ENCODE results near the gene AUTS2. TPM values are rescaled to one million over a fixed set of nuclear protein-coding genes. Genes with fewer than 3 reads are reported as not detected.

Gene AUTS2
- total and polyA plus RNA-seq, 9 of the 15 experiments (the other 6 are each of a cell fraction or from before 2014, with no cell fraction given), result 0.58 TPM; not detected in 8

DNA sequence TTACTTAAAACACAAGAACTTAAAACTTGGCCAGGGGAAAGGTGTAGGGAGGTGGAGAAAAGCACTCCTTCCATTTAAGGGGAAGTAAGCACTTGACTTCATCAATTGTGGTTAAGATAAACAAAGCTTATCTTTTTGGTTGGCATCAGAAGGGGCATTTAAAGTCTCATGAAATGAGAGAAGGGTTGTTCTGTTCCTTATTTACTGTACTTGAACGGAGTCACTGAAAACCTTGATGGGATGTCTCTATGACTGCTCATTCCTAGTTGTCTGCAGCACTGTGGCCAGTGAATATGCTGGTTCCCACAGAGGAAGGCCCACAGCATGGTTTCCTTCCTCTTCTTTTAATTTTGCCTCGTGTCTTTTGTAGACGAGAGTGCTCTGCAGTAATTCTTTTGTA is 229.3 kb downstream of the AUTS2 start:
- Histone ChIP-seq H3K4me1 (replicated peaks in 1 of 2; ENCODE audit: control insufficient read depth in 2 of 2, insufficient read depth in 2 of 2, low read length in 2 of 2) (no peaks in the 10 kb centered on the region), H3K9me1 (ENCODE audit: control insufficient read depth, insufficient read depth, low read length) (no peaks in the 10 kb centered on the region), H3K4me3 (no peak overlapping the region), H3K36me3 (ENCODE audit: control insufficient read depth, insufficient read depth, low read length) (no peaks in the 10 kb centered on the region), H3K27me3 (ENCODE audit: control insufficient read depth in 2 of 2, insufficient read depth in 2 of 2, low read length in 2 of 2) (peaks cover 0 to 3% of the 10 kb centered on the region in 2 experiments; a peak in 1 of 5 replicates), H4K20me1 (replicated peaks; ENCODE audit: control insufficient read depth, insufficient read depth, low read length) (no peaks in the 10 kb centered on the region; the same call in none of the 2 replicates), H3K4me2 (ENCODE audit: insufficient read depth, low read length) (no peak overlapping the region), H3K9me3 (replicated peaks; ENCODE audit: control insufficient read depth, insufficient read depth, low read depth, low read length) (no peaks in the 10 kb centered on the region), H3K79me2 (ENCODE audit: control insufficient read depth, insufficient read depth, low read length) (no peaks in the 10 kb centered on the region), H2AFZ (ENCODE audit: low read depth, low read length) (no peak overlapping the region), H3K27ac (ENCODE audit: extremely low read depth, low read depth, low read length) (no peak overlapping the region), H3K9ac (ENCODE audit: insufficient read depth in 1 of 2, low read depth in 2 of 2, low read length in 2 of 2) (no peak overlapping the region)
- no peak for TF ChIP-seq WHSC1 (IDR thresholded peaks at IDR 0.05; ENCODE audit: low read length)
- ATAC-seq (no peak), DNase-seq (ENCODE audit: extremely low read depth in 1 of 4, low spot score in 3 of 4) (no peak), FAIRE-seq (no peak)
- no TSS peak for BruUV-seq (replicated peaks)
- intact Hi-C loops (cut with micrococcal nuclease) (no loop called here), in situ Hi-C loops (cut with MboI) (no loop called here)
- ChIA-PET CTCF (ENCODE audit: low intra/inter-chr PET ratio) (no interaction called here), POLR2A (no interaction called here)
- 0% methylated on average over 3 of the region's 3 CpGs for WGBS (ENCODE audit: insufficient coverage, low coverage, missing lambda C conversion rate)

DNA sequence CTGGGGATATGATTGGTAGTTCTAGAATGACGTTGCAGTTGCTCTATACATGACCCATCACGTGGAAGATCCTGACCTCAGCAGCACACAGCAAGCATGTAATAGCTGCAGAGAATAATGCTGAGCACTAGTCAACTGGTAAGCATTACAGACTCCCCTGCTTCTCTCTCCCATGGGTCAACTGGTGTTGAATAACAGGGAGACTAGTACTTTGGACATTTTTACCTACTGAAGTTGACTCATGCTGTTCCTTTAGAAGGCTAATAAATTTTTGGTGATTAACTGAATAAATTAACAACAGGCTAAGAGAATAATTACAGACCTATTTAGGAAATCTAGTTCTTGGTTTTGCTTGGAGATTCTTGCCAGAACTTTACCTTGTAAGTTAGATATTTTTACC is 234.1 kb downstream of the AUTS2 start:
- no peaks in the 10 kb centered on the region for H3K9me1 ChIP-seq (ENCODE audit: control insufficient read depth, insufficient read depth, low read length)
- BruUV-seq (replicated peaks), result no TSS peak
- H2AFZ ChIP-seq (ENCODE audit: low read depth, low read length), result no peak overlapping the region
- H3K4me1 ChIP-seq (replicated peaks in 1 of 2; ENCODE audit: control insufficient read depth in 2 of 2, insufficient read depth in 2 of 2, low read length in 2 of 2), result no peaks in the 10 kb centered on the region
- H3K9me3 ChIP-seq (replicated peaks; ENCODE audit: control insufficient read depth, insufficient read depth, low read depth, low read length), result no peaks in the 10 kb centered on the region
- H3K27me3 ChIP-seq (ENCODE audit: control insufficient read depth in 2 of 2, insufficient read depth in 2 of 2, low read length in 2 of 2), result no peaks in the 10 kb centered on the region
- no peak overlapping the region for H3K4me3 ChIP-seq
- WGBS (ENCODE audit: insufficient coverage, low coverage, missing lambda C conversion rate), result 0% methylated on average over 2 of the region's 2 CpGs
- no peaks in the 10 kb centered on the region for H3K36me3 ChIP-seq (ENCODE audit: control insufficient read depth, insufficient read depth, low read length)
- intact Hi-C loops (cut with micrococcal nuclease), result no loop called here
- H3K27ac ChIP-seq (ENCODE audit: extremely low read depth, low read depth, low read length), result no peak overlapping the region
- no peaks in the 10 kb centered on the region; the same call in 1 of the 2 replicates for H4K20me1 ChIP-seq (replicated peaks; ENCODE audit: control insufficient read depth, insufficient read depth, low read length)
- in situ Hi-C loops (cut with MboI), result no loop called here
- H3K4me2 ChIP-seq (ENCODE audit: insufficient read depth, low read length), result no peak overlapping the region
- ATAC-seq (no peak), DNase-seq (ENCODE audit: extremely low read depth in 1 of 4, low spot score in 3 of 4) (no peak), FAIRE-seq (no peak)
- no peaks in the 10 kb centered on the region for H3K79me2 ChIP-seq (ENCODE audit: control insufficient read depth, insufficient read depth, low read length)
- ChIA-PET POLR2A (no interaction called here), CTCF (ENCODE audit: low intra/inter-chr PET ratio) (no interaction called here)
- TF ChIP-seq BRF1 (IDR thresholded peaks at IDR 0.05; ENCODE audit: borderline replicate concordance, extremely low read depth, insufficient read length) (no peak), ZNF239 (CRISPR knock-in tag; IDR thresholded peaks at IDR 0.05) (no peak)
- H3K9ac ChIP-seq (ENCODE audit: insufficient read depth in 1 of 2, low read depth in 2 of 2, low read length in 2 of 2), result no peak overlapping the region
